ENCODE measurements around the gene COMT.
"Not testable (repeated sequence)": the region's sequence is repeated elsewhere in the genome, so short reads cannot be mapped to it uniquely, and the experiment has no call there.

Gene COMT

GRCh38 chr22:19929586-19930550 is 11.7 kb upstream of the COMT start:
- no peak for DNase-seq

- no peak for DNase-seq
Measured at GRCh38 chr22:19930551-19931486, 10.8 kb upstream of the COMT start.

GRCh38 chr22:19931514-19931913 is 10.1 kb upstream of the COMT start:
- DNase-seq = no peak

GRCh38 chr22:19932367-19933206 is 9.0 kb upstream of the COMT start:
- DNase-seq = no peak

- no peak for DNase-seq
Measured at GRCh38 chr22:19933341-19934241, 8.0 kb upstream of the COMT start.

- DNase-seq = not testable (repeated sequence)
Measured at GRCh38 chr22:19935123-19935718, 6.4 kb upstream of the COMT start.

GRCh38 chr22:19936513-19936912 is 5.1 kb upstream of the COMT start:
- no peak for DNase-seq

- no peak for DNase-seq
Measured at GRCh38 chr22:19937616-19938473, 3.7 kb upstream of the COMT start.

- DNase-seq = no peak
Measured at GRCh38 chr22:19940536-19941364, 822 bp upstream of the COMT start.

GRCh38 chr22:19942157-19943081 is 847 bp downstream of the COMT start:
- peak; percentile 76 for DNase-seq

GRCh38 chr22:19943082-19944026 is 1.8 kb downstream of the COMT start:
- DNase-seq = peak; percentile 94

GRCh38 chr22:19948057-19948760 is 6.6 kb downstream of the COMT start:
- DNase-seq = no peak

- DNase-seq = no peak
Measured at GRCh38 chr22:19951346-19951745, 9.8 kb downstream of the COMT start.

GRCh38 chr22:19955241-19956128 is 13.9 kb downstream of the COMT start:
- DNase-seq = no peak

- no peak for DNase-seq
Measured at GRCh38 chr22:19957445-19957844, 15.9 kb downstream of the COMT start.

Data from fibroblast of skin of right quadriceps (primary cell).